Coronary artery (tissue), 2 donors: ENCODE measurements around the gene PLXDC1.

Source experiments
- DNase-seq: peaks from one replicate; pipeline ENCODE4 v3.0.0-alpha.2; 2017; ENCODE audit warnings: low spot score
- H3K27ac ChIP-seq, 2 donors: fragments of 200-600 bp; sonication (generic); one replicate each; pipeline ENCODE4 v1.5.1; 2016 to 2019
- H3K4me3 ChIP-seq: fragments of 200-600 bp; sonication (generic); 2 replicates; pipeline ENCODE4 v1.5.1; 2016; ENCODE audit warnings: mild to moderate bottlenecking, moderate library complexity
- CTCF ChIP-seq: fragments of 200-600 bp; sonication (generic); IDR thresholded peaks from one replicate; pipeline ENCODE4 v1.5.1; 2019; ENCODE audit warnings: antibody characterized with exemption

The PLXDC1 gene

GRCh38 chr17:39097150-39097519 is 54.3 kb downstream of the PLXDC1 start:
- DNase-seq: no peak
- Histone ChIP-seq H3K4me3 (no peak overlapping the region), H3K27ac (peak overlapping the region in 1 of 2 donors; percentile 68)
- TF ChIP-seq CTCF: no peak

- Histone ChIP-seq H3K27ac (peak overlapping the region in 1 of 2 donors; percentile 68), H3K4me3 (no peak overlapping the region)
- no peak for DNase-seq
- TF ChIP-seq CTCF: no peak
Observed at GRCh38 chr17:39096508-39097149, 54.8 kb downstream of the PLXDC1 start.

GRCh38 chr17:39095309-39095686 is 56.1 kb downstream of the PLXDC1 start:
- Histone ChIP-seq H3K4me3 (no peak overlapping the region), H3K27ac (peak overlapping the region in 1 of 2 donors; percentile 64)
- TF ChIP-seq CTCF: no peak
- DNase-seq: no peak

GRCh38 chr17:39094607-39095308 is 56.7 kb downstream of the PLXDC1 start:
- Histone ChIP-seq H3K4me3 (no peak overlapping the region), H3K27ac (peak overlapping the region in 1 of 2 donors; percentile 64)
- TF ChIP-seq CTCF: no peak
- no peak for DNase-seq

DNA sequence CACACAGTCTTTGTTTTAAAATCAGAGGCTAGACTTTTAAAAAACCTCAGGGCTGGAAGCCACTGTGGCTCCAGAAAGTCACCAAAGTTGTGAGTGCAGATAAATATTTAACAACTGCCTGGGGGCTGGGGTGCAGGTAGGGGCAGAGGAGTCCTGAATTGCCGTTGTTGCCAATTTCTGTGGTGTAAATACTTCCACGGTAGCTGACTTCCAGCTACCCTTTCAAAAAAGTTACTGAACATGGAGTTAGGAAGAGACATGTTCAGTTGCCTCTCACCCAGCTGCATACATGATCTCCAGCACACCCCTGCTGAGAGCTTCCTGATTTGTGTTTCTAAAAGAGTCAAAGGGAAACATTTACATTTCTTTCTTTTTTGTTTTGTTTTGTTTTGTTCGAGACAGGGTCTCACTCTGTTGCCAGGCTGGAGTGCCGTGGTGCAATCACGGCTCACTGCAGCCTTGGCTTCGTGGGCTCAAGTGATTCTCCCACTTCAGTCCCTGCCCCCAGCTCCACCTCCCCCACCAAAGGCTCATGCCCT is 58.7 kb downstream of the PLXDC1 start:
- no peak for TF ChIP-seq CTCF
- Histone ChIP-seq H3K4me3 (no peak overlapping the region), H3K27ac (no peak overlapping the region)
- DNase-seq: no peak

GRCh38 chr17:39090908-39091665 is 60.4 kb downstream of the PLXDC1 start:
- no peak overlapping the region for H3K4me3 ChIP-seq
- H3K27ac ChIP-seq: peak overlapping the region in 1 of 2 donors; percentile 16
- no peak for DNase-seq
- TF ChIP-seq CTCF: no peak
